GM21737 (cell line): Measurements from ENCODE around the gene AGPAT2.

Source experiments
- ATAC-seq: cut with Tn5 transposase; IDR thresholded peaks from one replicate; pipeline ENCODE4 v1.9.1; 2021; ENCODE audit warnings: mild to moderate bottlenecking, moderate library complexity; ENCODE audit not compliant: unreplicated experiment

Gene AGPAT2

DNA sequence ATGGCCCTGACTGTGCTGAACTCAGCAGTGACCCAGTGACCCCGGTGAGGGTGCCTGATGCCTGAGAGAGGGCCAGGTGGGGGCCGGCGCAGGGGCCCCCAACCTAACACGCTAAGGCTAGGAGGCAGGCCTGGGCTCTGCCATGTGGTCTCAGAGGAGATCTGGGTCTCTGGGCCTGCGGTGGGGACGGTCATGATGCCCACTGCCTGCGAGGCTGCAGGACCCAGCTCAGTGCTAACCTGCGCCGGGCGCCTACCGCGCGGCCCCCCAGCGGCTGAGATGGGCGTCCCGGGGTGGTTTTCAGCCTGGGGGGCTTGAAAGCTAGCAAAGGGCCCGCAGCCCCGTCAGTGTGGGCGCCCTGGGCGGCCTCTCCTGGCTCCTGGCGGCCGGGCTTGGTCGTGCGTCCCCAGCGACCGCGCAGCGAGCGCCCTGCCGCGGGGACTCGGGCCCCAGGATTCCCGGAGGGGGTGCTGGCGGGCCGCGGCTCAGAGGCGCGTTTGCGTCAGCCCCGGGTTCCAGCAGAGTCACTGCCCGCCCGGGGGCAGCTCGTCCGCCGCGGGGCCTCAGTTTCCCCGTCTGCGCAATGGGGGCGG is 22.1 kb downstream of the AGPAT2 start:
- no peak for ATAC-seq

DNA sequence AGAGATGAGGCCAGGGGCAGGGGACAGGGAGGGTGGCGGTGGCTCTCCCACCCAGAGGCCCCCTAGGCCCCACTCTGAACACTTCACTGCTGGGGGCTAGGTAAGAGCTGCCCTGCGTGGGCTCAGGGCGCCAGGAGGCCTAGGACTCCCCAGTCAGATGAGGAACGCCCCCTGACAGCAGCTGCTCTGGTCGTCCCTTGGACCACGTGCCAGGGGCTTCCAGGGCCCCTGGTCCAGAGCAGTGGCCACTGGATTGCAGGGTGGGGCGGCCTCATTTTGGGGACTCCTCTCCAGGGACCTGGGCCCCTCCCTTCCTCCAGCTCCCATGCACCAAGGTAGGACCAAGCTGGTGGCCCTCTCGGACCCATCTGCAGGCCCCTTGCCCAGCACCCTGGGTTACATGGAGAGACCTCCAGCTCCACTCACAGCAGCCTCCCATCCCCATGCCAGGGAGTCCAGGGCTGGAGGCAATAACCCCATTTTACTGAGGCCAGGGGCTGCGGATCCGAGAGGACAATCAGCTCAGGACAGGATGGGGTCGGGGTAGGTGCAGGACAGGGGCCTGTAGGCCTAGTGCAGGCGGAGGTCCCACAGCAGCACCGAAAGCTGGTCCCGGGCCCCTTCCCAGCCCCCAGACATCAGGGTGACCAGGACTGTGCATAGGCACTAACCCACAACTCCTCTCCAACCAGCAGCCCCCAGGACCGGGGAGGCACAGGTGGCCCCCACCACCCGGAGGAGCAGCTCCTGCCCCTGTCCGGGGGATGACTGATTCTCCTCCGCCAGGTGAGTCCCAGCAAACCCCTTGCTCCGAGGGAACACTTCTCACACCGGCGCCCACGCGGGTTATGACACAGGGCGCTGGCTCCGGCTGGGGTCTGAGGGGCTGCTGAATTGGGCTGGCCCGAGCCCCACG is 23.0 kb downstream of the AGPAT2 start:
- ATAC-seq, result no peak

DNA sequence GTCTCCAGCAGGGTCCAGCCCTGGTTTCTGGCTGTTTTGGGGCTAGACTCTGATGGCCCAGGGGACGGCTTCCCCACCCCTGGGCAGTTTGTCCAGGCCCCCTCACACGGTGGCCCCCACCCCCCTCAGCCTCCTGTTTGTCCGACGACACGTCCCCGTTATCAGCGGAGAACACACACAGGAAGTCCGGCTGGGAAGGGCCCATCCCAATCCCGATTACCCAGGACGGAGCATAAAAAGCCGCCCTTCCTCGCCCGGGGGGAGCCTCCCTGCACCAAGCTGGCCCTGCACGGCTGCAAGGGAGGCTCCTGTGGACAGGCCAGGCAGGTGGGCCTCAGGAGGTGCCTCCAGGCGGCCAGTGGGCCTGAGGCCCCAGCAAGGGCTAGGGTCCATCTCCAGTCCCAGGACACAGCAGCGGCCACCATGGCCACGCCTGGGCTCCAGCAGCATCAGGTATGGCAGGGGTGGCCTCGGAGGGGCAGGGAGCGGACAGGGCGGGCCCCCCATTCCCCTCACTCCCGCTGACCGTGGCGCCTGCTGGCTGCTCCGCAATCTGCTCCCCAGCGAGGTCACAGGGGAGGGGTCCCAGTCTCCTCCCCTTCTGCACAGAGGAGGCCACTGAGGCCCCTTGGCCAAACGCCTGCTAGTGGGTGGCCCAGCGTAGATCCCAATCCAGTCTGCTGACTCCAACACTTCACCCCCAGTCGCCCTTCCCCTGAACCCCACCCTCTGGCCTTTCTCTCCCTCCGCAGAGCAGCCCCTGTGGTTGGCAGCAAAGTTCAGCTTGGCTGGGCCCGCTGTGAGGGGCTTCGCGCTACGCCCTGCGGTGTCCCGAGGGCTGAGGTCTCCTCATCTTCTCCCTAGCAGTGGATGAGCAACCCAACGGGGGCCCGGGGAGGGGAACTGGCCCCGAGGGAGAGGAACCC is 24.3 kb downstream of the AGPAT2 start, which contains the start of gene EGFL7:
Gene EGFL7 (plus strand): TSS at position 261 of the 926 bp plus-strand sequence. CDS start 5,367 bp downstream, outside the sequence.
- no peak for ATAC-seq

- ATAC-seq, result no peak
These were observed 25.0 kb downstream of the AGPAT2 start for GRCh38 chr9:136662326-136662655.

GRCh38 chr9:136661641-136662325 is 25.5 kb downstream of the AGPAT2 start:
- no peak for ATAC-seq

- no peak for ATAC-seq
These were observed 26.2 kb downstream of the AGPAT2 start for GRCh38 chr9:136660971-136661550.

- no peak for ATAC-seq
These were observed 27.1 kb downstream of the AGPAT2 start for GRCh38 chr9:136659861-136660784.

GRCh38 chr9:136658849-136659535 is 28.3 kb downstream of the AGPAT2 start:
- ATAC-seq, result no peak

GRCh38 chr9:136657974-136658848 is 29.0 kb downstream of the AGPAT2 start:
- ATAC-seq, result no peak

- no peak for ATAC-seq
These were observed 30.3 kb downstream of the AGPAT2 start for GRCh38 chr9:136656795-136657611.

GRCh38 chr9:136656183-136656738 is 31.0 kb downstream of the AGPAT2 start:
- ATAC-seq, result no peak

DNA sequence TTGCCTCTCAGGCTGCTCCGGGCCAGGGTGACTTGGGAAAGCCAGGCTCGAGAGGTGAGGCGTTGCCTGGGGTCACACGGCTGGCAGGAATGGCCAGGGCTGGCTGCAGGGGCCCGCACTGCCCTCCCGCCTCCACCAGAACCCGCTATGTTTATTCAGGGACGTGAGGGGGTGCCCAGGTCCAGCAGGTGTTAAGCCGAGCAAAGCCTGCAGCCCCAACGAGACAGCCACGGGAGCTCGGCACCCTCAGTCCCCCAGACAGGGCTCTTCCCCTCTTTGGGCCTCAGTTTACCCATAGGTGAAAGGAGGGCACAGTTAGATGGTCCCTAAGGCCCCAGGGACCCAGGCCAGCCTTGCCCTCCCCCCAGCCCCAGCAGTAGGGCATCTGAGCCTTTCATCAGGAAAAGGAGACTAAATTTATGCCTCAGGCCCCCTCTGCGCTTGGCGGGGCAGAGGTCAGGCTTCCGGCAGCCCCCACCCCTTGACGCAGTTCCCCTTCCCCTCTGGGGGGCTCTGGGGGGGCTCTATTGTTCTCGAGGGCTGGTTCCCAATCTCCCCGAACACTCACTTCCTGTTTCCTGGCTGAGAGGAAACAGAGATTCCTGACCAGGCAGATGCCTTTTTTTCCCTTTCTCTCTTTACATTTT is 31.6 kb downstream of the AGPAT2 start:
- no peak for ATAC-seq

- ATAC-seq, result no peak
These were observed 32.3 kb downstream of the AGPAT2 start for GRCh38 chr9:136654820-136655535.

GRCh38 chr9:136653323-136654079 is 33.8 kb downstream of the AGPAT2 start:
- no peak for ATAC-seq

GRCh38 chr9:136651860-136652259 is 35.4 kb downstream of the AGPAT2 start:
- ATAC-seq, result no peak
